CD4-positive, alpha-beta T cell treated with Interferon gamma for 1 hour (primary cell): ENCODE measurements around the gene PRKRIP1.
"Not testable (repeated sequence)": the region's sequence is repeated elsewhere in the genome, so short reads cannot be mapped to it uniquely, and the experiment has no call there.

Experiments
- DNase-seq: peaks from one replicate; pipeline ENCODE4 v3.0.0-alpha.2; 2020

Gene PRKRIP1

DNA sequence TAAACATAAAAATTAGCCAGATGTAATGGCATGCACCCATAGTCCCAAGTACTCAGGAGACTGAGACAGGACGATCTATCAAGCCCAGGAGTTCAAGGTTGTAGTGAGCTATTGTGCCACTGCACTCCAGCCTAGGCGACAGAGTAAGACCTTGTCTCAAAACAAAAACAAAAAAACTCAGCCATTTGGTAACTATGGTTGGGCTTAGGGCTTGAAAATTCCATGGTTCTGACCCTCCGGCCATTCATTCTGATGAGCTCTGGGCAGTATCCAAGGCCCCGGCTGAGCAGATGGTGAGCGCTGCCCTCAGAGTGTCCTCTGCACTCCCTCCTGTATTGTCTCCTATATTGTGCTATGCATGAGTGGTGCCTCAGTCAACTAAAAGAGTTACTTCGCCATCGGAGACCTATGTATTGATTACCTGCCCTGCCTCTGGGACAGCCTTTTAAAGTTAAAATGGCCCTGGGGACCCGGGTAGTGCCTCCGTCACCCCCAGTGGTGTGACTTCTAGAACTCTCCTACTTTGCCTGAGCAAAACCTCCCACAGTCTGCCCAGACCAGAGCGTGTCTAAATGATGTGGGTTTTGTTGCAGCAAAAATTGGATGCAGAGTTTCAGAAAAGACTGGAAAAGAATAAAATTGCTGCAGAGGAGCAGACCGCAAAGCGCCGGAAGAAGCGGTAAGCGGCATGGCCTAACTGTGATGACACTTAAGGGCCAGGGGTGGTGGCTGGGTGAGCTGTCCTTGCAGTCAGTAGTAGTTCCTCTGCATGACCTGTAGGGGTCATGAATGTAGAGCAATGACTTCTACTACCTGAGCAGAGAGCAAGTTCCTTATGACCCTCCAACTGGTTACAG, 8.1 kb downstream of the PRKRIP1 start:
- DNase-seq = peak; percentile 59

DNA sequence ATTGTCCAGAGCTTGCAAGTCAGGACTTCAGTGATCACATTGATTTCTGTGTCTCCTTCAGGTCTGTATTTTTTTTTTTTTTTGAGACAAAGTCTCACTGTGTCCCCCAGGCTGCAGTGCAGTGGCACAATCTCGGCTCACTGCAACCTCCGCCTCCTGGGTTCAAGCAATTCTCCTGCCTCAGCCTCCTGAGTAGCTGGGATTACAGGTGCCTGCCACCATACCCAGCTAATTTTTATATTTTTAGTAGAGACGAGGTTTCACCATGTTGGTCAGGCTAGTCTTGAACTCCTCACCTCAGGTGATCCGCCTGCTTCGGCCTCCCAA, 8.7 kb downstream of the PRKRIP1 start:
- DNase-seq = not testable (repeated sequence)

DNA sequence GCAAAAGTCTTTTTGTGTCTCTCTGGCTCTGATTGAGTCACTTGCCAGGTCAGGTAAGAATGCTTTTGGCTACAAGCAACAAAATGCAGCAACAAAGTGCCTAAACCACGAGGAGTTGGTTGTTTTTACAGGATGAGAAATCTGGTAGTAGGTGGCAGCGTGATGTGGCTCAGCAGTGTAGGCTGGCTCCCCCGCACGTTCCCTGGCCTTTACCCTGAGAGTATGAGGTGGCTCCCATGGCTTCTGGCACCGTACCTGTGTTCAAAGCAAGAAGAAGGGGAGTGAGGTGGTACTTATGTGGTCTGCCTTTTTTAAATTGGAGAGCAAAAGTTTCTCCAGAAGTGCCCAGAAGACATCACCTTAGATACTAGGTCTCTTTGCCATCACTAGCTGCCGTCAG, 11.7 kb downstream of the PRKRIP1 start:
- DNase-seq = no peak

DNA sequence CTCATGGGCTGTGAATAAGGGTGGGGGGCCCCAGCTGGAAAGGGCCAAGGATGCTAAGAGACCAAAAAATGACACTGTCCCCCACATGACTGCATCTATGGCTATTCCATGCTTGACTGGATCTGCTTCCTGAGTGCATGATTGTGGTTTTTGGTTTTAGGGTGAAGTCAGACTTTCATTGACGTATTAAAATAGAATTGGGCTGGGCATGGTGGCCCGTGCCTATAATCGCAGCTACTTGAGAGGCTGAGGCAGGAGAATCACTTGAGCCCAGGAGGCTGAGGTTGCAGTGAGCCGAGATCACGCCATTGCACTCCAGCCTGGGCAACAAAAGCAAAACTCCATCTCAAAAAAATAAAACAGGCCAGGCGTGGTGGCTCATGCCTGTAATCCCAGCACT, 12.4 kb downstream of the PRKRIP1 start:
- DNase-seq = peak; percentile 25

DNA sequence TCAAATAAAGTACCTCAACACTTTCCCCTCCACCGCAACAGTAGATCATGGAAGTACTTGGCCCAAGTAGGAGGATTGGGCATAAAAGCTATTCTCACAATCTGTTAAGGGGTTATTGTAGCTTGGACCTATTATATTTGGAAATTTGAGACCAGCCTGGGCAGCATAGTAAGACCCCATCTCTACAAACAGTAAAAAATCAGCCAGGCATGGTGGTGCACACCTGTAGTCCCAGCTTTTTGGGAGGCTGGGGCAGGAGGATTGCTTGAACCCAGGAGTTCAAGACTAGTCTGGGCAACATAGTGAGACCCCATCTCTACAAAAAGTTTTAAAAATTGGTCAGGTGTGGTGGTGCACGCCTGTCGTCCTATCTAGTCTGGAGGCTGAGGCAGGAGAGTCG, 13.2 kb downstream of the PRKRIP1 start:
- no peak for DNase-seq

DNA sequence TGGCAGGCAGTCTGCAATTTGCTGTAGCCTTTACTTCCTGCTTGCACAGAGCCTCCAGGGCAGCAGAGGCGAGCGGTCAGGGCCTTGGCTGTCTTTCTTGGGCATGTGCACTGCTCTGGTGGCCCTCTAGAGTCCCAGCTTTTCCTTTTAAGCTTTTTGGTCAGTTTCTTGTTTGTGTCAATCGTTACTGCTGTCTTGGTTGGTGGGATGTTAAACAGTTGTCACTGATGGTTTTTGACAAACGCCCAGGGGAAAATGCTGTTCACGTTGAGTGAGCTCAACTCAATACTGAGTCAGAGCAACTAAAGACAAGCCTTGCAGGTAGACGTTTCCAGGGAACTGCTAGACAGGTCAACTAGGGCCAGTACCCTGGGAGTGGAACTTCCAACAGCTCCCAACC, 14.0 kb downstream of the PRKRIP1 start:
- no peak for DNase-seq

DNA sequence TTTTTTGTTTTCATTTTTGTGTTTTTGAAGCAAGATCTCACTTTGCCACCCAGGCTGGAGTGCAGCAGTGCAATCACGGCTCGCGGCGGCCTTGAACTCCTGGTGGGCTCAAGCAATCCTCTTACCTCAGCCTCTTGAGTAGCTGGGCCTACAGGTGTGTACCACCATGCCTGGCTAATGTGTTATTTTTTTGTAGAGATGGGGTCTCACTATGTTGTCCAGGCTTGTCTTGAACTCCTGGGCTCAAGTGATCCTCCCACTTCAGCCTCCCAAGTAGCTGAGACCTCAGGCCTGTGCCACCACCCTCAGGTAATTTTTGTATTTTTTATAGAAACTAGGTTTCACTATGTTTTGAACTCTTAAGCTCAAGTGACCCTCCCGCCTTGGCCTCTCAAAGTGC, 14.8 kb downstream of the PRKRIP1 start:
- DNase-seq = no peak

DNA sequence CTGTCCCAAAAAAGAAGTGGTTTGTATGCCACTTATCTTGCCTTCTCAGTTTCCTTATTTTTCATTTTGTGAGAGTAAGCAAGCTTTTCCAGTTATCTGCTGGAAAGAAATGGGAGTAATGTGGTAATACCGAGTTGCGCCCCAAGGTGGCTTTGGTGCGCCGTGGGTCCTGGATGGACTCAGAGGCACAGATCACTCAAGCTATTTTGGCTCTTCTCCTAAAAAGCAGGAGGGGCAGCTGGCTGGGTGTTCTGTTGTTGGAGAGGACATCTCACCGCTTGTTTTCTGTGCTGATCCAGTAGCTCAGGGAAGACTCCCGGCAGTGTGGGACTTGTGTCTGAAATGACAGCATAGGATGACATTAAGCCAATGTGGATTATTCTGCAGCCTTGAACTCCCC, 16.4 kb downstream of the PRKRIP1 start:
- peak; percentile 52 for DNase-seq

DNA sequence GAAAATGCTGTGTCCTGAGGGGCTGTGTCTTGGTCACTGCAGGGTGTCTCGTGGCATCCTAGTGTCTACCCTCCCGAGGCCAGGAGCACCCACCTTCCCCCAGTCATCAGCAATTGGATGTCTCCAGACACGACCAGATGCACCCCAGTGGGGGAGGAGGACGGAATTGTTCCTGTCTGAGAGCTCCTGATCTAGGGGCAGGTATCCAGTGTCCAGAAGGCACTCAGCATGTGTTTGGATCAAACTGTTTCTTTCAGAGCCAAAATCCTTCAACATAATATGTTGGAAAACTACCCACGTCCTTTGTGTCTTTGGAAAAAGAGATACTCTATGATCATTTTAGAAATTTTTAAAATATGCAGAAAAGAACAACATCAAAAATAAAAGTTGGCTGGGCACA, 16.9 kb downstream of the PRKRIP1 start:
- no peak for DNase-seq

DNA sequence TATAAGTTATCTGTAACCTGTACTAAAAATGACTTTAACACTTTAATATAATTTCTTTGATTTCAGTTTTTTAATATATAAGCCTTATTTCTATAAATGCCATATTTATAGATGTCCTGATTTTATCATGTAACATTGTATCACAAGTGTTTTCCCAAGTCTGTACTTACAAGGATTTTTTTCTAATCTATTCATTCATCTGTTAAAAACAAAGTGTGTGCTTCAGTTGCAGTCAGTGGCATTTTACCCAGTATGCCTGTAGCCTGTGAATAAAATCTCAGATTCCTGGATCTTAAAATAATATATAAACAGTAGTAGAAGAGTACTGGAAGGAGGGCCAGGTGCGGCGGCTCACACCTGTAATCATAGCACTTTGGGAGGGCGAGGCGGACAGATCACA, 17.4 kb downstream of the PRKRIP1 start:
- DNase-seq = no peak

DNA sequence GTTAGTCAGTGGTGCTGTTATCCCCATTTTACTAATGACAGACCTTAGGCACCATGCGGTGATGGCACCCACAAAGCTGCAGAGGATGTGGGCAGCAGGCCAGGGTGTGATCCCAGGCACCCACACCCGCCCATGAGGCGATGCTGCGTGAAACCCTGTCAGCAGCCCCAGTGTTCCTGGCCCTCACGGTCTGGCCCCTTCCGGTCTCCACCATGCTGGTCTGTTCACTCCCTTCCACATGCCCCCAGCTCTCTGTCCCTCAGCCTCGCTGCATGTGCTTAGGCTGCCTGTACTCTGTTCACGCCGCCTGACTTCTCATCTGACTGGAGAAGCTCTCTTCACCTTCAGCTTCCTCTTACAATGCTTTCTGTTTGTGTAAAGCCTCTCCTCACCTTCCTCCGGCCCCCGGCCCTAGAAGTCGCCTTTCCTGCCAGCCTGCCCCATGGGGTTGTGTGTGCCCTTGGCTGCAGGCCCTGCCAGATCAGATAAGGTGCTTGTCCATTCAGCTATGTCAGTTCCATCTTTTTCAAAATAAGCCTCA, 19.6 kb downstream of the PRKRIP1 start:
- DNase-seq = peak; percentile 60

DNA sequence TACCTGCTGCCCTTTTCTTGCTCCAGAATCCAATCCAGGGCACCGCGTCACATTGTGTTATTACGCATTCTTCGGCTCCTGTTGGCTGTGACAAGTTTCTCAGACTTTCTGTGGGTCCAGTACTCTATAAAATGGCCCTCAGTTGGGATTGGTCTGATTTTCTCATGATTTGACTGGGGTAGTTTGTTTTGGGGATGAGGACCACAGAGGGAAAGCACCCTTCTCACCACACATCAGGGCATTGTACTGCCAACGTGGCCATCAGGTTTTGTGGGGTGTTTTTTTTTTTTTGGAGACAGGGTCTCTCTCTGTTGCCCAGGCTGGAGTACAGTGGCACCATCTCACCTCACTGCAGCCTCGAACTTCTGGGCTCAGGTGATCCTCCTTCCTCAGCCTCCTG, 20.2 kb downstream of the PRKRIP1 start:
- DNase-seq = no peak

DNA sequence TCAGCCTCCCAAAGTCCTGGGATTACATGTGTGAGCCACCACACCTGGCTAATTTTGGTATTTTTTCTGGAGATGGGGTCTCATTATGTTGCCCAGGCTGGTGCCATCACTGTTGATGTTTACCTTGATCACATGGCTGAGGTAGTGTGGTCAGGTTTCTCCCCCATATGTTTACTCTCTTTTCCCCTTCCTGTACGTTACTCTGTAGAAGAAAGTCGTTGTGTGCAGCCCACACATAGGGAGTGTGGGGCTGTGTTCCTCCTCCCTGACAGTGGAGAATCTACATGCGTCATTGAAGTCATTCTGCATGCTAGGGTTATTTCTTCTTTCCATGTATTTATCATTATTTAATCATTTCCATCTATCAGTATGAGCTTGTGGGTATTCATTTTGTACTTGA, 20.9 kb downstream of the PRKRIP1 start:
- DNase-seq = peak; percentile 30

DNA sequence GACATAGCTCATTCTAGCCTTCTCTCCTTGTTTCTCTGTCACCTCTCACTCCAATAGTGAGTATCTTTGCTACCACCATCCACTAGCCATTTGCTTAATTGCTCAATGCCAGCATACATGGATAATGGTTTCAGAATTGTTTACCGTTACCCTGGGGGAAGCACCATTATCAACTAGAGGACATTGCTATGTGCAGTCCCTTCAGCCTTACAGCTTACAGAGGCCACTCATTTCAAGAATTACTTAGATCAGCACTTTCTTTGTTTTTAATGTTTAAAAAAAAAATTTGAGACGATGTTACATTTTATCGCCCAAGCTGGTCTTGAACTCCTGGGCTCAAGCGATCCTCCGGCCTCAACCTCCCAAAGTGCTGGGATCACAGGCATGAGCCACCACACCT, 22.4 kb downstream of the PRKRIP1 start:
- DNase-seq = no peak

DNA sequence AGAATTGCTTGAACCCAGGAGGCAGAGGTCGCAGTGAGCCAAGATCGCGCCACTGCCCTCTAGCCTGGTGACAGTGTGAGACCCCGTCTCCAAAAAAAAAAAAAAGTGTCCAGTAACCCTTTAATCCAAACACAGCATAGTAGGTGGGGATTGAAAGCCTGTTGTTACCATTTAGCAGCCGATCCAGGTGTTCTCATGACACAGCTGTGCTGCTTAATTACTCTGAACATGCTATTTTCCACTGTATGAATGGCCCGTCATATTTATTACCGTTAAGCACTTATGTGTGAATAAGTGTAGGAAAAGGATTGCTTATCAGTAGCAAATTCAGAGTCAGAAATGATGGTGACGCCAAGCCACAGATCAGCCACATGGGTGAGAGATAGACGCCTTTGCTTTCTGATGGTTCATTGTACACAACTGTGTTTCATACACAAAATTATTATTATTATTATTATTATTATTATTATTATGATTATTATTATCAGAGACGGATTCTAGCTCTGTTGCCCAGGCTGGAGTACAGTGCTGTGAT, 25.6 kb downstream of the PRKRIP1 start:
- DNase-seq = no peak

DNA sequence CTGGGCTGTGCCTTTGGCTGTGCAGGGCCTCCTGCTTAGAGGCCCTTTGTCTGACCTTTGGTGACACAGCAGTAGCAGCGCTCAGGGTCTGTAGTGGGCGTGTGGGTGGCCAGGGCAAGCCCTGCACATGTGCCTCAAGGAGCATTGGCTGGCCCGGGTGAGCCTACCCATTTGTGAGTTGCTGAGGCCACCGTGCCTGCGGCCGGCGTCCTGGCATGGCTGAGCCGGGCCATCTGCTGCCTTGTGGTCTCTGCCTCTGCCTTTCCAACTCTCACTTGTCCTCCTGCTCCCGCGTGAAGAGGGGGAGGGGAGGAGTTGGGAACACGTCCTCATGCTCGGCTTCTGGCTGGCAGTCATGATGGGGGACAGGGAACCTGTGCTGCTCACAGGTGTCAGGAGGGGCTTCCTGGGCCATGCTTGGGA, 28.0 kb downstream of the PRKRIP1 start:
- no peak for DNase-seq

DNA sequence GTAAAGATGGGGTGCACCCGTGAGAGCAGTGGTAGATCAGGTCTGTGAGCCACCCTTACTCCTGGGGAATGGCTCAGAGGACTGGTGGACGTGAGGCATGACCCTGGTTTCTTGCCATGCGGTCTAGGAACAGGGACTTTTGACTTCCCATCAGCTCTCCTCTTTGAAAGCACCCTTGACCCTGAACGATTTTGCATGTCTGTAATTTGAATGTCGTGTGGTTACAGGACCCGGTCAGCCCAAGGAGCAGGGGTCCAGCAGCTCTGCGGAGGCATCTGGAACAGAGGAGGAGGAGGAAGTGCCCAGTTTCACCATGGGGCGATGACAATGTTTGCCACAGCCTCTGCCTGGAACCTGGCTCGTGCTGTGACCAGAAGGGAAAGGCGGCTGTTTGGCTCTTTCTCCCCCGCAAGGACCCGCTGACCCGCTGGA, 28.6 kb downstream of the PRKRIP1 start:
- peak; percentile 32 for DNase-seq

DNA sequence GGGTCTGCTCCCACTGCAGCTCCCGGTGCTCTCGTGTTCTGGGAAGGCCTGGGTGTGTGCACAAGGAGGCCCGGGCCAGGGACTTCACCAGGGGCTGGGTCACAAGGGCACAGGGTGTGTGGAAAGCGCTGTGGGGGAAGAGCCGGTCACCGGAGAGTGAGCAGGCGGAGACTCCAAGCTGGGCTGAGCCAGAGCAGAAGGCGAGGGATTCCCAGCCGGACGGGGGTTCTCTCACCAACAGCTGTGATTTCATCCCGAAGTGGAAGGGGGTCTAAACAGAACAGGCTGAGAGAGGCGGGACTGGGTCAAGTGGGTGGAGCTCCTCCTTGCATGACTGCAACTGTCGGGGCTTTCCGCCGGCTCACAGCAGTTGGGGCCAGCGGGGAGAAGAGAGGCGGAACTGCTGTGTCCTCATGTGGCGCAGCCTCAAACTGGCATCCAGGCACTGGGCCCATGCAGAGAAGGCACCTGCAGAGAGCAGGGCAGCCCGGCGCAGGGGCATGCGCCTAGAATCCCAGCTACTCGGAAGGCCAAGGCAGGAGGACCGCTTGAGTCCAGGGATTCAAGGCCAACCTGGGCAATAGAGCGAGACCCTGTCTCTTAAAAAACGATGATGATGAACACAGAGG, 29.6 kb downstream of the PRKRIP1 start:
- DNase-seq = peak; percentile 93

DNA sequence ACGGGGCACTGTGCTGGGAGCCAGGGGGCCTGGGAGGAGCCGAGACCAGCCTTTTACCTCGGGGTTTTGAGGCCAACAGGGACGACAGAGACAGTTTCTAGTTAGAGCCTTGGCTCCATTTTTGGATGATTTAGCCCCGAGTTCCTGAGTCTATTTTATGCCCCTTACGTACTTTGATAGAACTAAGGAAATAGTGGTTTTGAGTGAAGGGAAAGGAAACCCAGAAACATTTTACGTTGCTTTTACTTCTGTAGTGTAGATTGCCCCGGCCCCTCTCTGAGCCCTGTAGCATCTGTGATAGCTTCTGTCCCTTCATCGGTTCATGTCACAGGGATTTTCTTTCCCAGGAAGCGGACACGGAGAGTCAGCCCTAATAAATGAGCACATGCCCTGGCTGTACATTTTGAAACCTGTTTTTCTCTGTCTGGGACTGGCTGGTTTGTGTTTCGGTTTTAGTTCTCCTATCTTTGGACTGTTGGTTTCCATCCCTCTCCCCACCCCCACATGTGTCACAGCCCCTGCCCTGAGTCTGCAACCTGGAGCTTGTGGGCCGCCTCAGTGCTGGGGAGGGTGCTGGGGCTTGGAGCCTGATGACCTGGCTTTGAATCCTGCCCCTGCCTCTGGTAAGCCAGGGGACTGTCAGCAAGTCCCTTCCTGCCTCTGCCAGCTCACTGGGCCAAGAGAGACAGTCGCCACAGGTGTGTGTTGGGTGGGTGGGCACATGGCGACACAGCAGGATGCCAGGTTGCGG, 30.3 kb downstream of the PRKRIP1 start:
- DNase-seq = peak; percentile 82

DNA sequence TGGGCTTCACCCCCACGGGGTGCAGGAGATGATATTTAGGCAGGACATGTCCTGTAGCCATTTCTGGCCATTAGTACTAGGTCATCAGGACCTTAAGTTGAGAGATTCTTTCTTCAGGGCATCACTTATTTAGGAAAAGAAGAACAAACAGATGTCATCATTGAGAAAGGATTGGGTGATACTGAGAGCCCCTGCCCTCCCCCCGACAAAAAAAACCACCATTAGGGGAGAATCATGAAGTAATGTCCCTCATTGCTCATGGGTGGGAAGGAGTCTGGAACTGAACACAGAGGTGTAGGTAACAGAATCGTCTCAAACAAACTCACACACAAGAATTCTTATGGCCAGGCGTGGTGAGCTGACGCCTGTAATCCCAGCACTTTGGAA, 30.8 kb downstream of the PRKRIP1 start:
- no peak for DNase-seq

DNA sequence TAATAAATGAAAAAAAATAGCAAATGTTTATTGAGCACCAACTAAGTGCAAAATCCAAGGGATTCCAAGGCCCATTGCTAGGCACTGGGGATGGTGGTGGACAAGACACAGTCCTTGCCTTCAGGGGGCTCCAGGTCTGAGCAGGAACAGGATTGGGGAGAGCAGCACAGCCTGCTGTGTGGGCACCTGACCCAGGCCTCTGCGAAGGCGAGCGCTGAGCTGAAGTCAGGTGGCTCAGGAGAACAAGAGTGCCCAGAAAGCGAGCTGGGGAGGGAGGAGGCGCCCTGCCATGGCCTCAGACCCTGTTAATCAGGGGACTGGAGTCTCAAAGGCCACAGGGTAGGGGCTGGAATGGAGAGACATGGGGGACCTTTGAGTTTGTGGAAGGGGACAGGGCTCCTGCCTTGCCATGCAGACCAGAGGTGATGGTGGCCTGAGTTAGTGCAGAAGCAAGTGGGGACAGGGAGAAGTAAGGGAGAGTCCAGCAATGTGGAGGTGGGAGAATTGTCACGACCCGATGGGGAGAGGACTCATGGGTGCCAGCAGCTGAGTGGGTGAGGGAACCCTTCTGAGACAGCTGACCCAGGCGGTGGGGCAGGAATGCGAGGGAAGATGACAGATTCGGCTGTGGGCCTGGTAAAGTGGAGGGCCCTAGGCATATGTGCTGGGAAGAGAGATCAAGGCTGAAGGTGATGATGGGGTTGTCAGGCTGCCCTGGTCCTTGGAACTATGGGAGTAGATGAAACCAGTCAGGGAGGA, 33.2 kb downstream of the PRKRIP1 start:
- DNase-seq = no peak

DNA sequence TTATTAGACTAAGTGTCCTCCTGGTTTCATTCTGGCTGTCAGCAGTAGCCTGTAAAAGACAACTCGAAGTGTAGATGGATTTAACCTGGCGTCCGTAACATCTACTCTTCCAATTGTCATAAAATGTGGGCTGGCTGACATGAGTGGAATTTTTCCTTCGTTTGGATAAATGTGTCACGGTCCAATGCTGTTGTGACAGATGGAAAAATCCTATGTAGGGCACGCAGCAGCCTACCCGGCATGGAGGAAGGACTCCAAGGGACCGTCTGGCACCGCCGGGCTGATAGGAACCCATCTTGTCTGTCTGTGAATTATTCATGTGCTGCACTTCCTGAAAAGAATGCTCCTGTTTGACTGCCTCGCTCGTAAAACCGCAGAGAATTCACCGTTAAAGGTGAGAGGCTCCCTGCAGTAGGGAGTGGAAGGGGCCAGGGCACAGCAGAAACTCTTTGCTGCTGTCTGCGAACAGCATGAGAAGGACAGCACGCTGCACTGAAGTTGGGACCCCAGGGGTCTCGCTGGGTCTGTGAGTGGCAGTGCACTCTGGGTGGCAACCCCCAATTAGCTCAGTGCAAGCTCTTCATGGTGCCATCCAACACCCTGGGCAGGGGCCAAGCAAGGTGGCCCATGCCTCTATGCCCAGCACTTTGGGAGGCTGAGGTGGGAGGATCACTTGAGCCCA, 35.6 kb downstream of the PRKRIP1 start:
- DNase-seq = peak; percentile 74
